Measurements from ENCODE around the gene HERC4. TPM values are rescaled to one million over a fixed set of nuclear protein-coding genes. Genes with fewer than 3 reads are reported as not detected.

The HERC4 gene
- total RNA-seq, 1 experiment from 2014 or later = 36.5 TPM

DNA sequence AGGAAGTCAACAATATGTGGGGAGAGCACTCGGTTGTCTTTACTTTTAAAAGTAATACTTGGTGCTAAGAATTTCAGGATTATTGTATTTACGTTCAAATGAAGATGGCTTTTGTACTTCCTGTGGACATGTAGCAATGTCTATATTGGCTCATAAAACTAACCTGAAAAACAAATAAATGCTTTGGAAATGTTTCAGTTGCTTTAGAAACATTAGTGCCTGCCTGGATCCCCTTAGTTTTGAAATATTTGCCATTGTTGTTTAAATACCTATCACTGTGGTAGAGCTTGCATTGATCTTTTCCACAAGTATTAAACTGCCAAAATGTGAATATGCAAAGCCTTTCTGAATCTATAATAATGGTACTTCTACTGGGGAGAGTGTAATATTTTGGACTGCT is 157.9 kb downstream of the HERC4 start:
- no peak overlapping the region for H3K4me3 ChIP-seq (replicated peaks in 1 of 2; ENCODE audit: low read depth in 1 of 2, low read length in 2 of 2)
- H3K79me2 ChIP-seq (ENCODE audit: insufficient read depth, low read length) = no peaks in the 10 kb centered on the region
- H2AFZ ChIP-seq (ENCODE audit: low read depth, low read length, poor library complexity, severe bottlenecking) = no peak overlapping the region
- RAD21 ChIA-PET (ENCODE audit: low non-redundant PET in 1 of 2, low total read pairs in 2 of 2, uncharacterized antibody in 2 of 2, unreplicated experiment in 2 of 2) = no interaction called here
- H3K27ac ChIP-seq (ENCODE audit: low read depth, low read length) = no peak overlapping the region
- ATAC-seq (no peak), DNase-seq (ENCODE audit: low read depth, low spot score) (no peak)
- H3K4me2 ChIP-seq (ENCODE audit: low read length) = no peak overlapping the region
- no peaks in the 10 kb centered on the region for H4K20me1 ChIP-seq (ENCODE audit: insufficient read depth)
- H3K9ac ChIP-seq (ENCODE audit: low read length) = no peak overlapping the region
- BruUV-seq (replicated peaks) = no TSS peak
- H3K36me3 ChIP-seq (ENCODE audit: control insufficient read depth in 1 of 2, insufficient read depth in 2 of 2, low read length in 2 of 2) = peaks cover 0 to 20% of the 10 kb centered on the region in 2 experiments; a peak in 1 of 4 replicates
- intact Hi-C loops (cut with micrococcal nuclease) = no loop called here
- no peaks in the 10 kb centered on the region for H3K9me3 ChIP-seq (ENCODE audit: control insufficient read depth in 1 of 2, insufficient read depth in 1 of 2, low read depth in 1 of 2, low read length in 2 of 2)
- no peak for TF ChIP-seq ZFX (IDR thresholded peaks at IDR 0.05)
- no peak for TF ChIP-seq SIN3A (IDR thresholded peaks at IDR 0.05; ENCODE audit: low read depth)
- TF ChIP-seq JUND (IDR thresholded peaks at IDR 0.05) = no peak
- TF ChIP-seq EZH2 (IDR thresholded peaks at IDR 0.05) = no peak
- no peak for TF ChIP-seq POLR2AphosphoS5 (IDR thresholded peaks at IDR 0.05; ENCODE audit: low read depth, low read length)
- POLR2A ChIA-PET = no interaction called here
- CTCF ChIA-PET = no interaction called here
- H3K4me1 ChIP-seq (ENCODE audit: control insufficient read depth in 1 of 2, insufficient read depth in 2 of 2, low read length in 2 of 2) = no peaks in the 10 kb centered on the region
- H3K27me3 ChIP-seq (ENCODE audit: insufficient read depth, low read length) = no peaks in the 10 kb centered on the region
- no peaks in the 10 kb centered on the region for H3K9me2 ChIP-seq (ENCODE audit: insufficient read depth)

DNA sequence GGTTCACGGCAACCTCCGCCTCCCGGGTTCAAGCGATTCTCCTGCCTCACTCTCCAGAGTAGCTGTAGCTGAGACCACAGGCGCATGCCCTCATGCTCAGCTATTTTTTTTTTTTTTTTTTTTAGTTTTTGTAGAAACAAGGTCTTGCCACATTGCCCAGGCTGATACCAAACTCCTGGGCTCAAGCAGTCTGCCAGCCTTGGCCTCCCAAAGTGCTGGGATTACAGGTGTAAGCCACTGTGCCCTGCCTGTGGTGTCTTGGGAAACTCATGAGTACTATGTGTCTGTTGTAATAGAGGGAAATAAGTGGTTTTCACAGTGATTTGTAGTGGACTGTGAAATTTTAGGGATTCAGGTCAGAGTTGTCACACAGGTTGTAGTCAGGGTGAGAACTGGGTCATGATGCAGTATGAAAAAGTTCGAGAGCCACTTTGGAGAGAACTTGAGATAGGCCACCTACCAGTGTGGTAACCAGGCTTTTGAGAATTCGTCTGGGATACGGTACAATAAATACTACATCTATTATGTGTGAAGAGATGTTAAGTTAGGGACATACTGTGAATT is 160.2 kb downstream of the HERC4 start:
- H3K9ac ChIP-seq (ENCODE audit: low read length) = no peak overlapping the region
- ChIA-PET RAD21 (ENCODE audit: low non-redundant PET in 1 of 2, low total read pairs in 2 of 2, uncharacterized antibody in 2 of 2, unreplicated experiment in 2 of 2) (no interaction called here), POLR2A (interaction anchor here (0.6 kb wide), 1 partner anchor 127 kb away, joined by 4 read pairs; no protein-coding TSS in a partner anchor), CTCF (no interaction called here)
- H3K4me2 ChIP-seq (ENCODE audit: low read length) = no peak overlapping the region
- no peaks in the 10 kb centered on the region for H3K27me3 ChIP-seq (ENCODE audit: insufficient read depth, low read length)
- no peak overlapping the region for H3K27ac ChIP-seq (ENCODE audit: low read depth, low read length)
- intact Hi-C loops (cut with micrococcal nuclease) = no loop called here
- H3K9me3 ChIP-seq (ENCODE audit: control insufficient read depth in 1 of 2, insufficient read depth in 1 of 2, low read depth in 1 of 2, low read length in 2 of 2) = no peaks in the 10 kb centered on the region
- DNase-seq (ENCODE audit: low read depth, low spot score) = no peak
- H4K20me1 ChIP-seq (ENCODE audit: insufficient read depth) = no peaks in the 10 kb centered on the region
- H3K4me3 ChIP-seq (replicated peaks in 1 of 2; ENCODE audit: low read depth in 1 of 2, low read length in 2 of 2) = no peak overlapping the region
- H3K4me1 ChIP-seq (ENCODE audit: control insufficient read depth in 1 of 2, insufficient read depth in 2 of 2, low read length in 2 of 2) = no peaks in the 10 kb centered on the region
- no TSS peak for BruUV-seq (replicated peaks)
- H3K79me2 ChIP-seq (ENCODE audit: insufficient read depth, low read length) = no peaks in the 10 kb centered on the region
- no peak for ATAC-seq
- H3K36me3 ChIP-seq (ENCODE audit: control insufficient read depth in 1 of 2, insufficient read depth in 2 of 2, low read length in 2 of 2) = peaks cover 0 to 29% of the 10 kb centered on the region in 2 experiments; a peak in 2 of 4 replicates
- no peaks in the 10 kb centered on the region for H3K9me2 ChIP-seq (ENCODE audit: insufficient read depth)
- no peak overlapping the region for H2AFZ ChIP-seq (ENCODE audit: low read depth, low read length, poor library complexity, severe bottlenecking)
- TF ChIP-seq, protein P1, sequence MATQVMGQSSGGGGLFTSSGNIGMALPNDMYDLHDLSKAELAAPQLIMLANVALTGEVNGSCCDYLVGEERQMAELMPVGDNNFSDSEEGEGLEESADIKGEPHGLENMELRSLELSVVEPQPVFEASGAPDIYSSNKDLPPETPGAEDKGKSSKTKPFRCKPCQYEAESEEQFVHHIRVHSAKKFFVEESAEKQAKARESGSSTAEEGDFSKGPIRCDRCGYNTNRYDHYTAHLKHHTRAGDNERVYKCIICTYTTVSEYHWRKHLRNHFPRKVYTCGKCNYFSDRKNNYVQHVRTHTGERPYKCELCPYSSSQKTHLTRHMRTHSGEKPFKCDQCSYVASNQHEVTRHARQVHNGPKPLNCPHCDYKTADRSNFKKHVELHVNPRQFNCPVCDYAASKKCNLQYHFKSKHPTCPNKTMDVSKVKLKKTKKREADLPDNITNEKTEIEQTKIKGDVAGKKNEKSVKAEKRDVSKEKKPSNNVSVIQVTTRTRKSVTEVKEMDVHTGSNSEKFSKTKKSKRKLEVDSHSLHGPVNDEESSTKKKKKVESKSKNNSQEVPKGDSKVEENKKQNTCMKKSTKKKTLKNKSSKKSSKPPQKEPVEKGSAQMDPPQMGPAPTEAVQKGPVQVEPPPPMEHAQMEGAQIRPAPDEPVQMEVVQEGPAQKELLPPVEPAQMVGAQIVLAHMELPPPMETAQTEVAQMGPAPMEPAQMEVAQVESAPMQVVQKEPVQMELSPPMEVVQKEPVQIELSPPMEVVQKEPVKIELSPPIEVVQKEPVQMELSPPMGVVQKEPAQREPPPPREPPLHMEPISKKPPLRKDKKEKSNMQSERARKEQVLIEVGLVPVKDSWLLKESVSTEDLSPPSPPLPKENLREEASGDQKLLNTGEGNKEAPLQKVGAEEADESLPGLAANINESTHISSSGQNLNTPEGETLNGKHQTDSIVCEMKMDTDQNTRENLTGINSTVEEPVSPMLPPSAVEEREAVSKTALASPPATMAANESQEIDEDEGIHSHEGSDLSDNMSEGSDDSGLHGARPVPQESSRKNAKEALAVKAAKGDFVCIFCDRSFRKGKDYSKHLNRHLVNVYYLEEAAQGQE (IDR thresholded peaks at IDR 0.05; ENCODE audit: low read depth) = no peak
- no peak for TF ChIP-seq SRF (IDR thresholded peaks at IDR 0.05; ENCODE audit: low read depth)
- TF ChIP-seq SP1 (IDR thresholded peaks at IDR 0.05; ENCODE audit: low read depth) = no peak
- TF ChIP-seq EZH2 (IDR thresholded peaks at IDR 0.05) = no peak
- no peak for TF ChIP-seq ZNF274 (IDR thresholded peaks at IDR 0.05; ENCODE audit: low read depth, low read length)
- no peak for TF ChIP-seq FOSL1 (IDR thresholded peaks at IDR 0.05; ENCODE audit: low read depth)
- no peak for TF ChIP-seq CBX3 (IDR thresholded peaks at IDR 0.05; ENCODE audit: low read depth)
- no peak for TF ChIP-seq EGR1 (IDR thresholded peaks at IDR 0.05; ENCODE audit: low read depth)
- TF ChIP-seq POLR2A (IDR thresholded peaks at IDR 0.05; ENCODE audit: borderline replicate concordance, extremely low read depth, insufficient read depth, insufficient read length) = no peak
- TF ChIP-seq POLR2AphosphoS5 (IDR thresholded peaks at IDR 0.05; ENCODE audit: low read depth, low read length) = no peak
- TF ChIP-seq, protein P2, sequence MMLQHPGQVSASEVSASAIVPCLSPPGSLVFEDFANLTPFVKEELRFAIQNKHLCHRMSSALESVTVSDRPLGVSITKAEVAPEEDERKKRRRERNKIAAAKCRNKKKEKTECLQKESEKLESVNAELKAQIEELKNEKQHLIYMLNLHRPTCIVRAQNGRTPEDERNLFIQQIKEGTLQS (IDR thresholded peaks at IDR 0.05) = no peak
- TF ChIP-seq SIN3A (IDR thresholded peaks at IDR 0.05; ENCODE audit: low read depth) = no peak
- no peak for TF ChIP-seq CEBPB (IDR thresholded peaks at IDR 0.05; ENCODE audit: low read depth)
- TF ChIP-seq RAD21 (IDR thresholded peaks at IDR 0.05; ENCODE audit: low read depth) = no peak
- no peak for TF ChIP-seq ELF1 (IDR thresholded peaks at IDR 0.05; ENCODE audit: borderline replicate concordance, low read depth)
- TF ChIP-seq ZFX (IDR thresholded peaks at IDR 0.05) = no peak
- TF ChIP-seq TCF7L2 (IDR thresholded peaks at IDR 0.05; ENCODE audit: borderline replicate concordance, extremely low read depth, insufficient read depth, insufficient read length) = no peak
